NCI-H2081 (cell line): ENCODE measurements around the gene CHRND.
A peak's percentile ranks its signal among the peaks of the same experiment; 100 is the strongest.

Experiments
- DNase-seq, 2 experiments: peaks; one replicate each; lab custom pipeline; 2025; lab: John Stamatoyannopoulos, UW

CHRND gene

DNA sequence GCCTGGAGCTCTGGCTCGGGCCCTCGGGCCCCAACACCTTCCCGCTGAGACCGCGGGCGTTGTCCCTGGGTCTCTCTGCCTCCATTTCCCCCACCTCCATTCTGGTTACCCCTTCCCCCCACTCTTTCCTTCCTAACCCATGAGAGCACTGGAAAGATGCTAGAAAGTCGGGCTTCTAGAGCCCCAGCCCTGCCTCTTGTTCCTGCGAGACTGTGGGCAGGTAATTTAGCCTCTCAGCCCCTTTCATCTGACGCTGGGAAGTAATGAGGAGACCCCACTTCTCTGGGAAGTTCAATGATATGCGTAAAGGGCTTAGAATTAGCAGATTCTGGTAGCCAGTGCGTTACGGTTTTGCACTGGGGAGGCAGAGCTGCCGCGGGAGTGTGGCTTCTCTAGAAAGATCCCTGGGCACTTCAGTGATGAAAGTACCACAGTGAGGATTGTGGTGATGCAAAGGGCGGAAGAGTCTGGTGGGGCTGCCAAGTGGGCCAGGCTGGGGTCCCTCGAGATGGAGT is 22.1 kb upstream of the CHRND start:
- no peak for DNase-seq

DNA sequence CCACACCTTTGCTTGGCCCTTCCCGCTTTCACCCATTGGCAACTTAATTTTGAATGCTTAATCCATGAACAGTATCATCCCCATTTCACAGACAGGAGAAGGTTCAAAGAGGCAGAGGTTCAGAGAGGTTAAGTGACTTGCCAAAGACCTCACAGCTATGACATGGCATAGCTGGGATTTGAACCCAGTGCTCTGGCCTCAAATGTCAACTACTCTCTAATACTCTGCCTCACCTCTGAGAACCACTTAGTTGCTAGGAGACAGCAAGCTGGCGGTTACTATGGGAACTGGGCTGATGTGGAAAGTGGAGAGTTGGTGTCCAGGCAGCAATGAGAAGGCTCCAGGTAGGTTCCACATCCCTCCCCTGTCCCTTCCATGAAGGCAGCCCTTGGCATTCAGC is 21.5 kb upstream of the CHRND start:
- no peak for DNase-seq

DNA sequence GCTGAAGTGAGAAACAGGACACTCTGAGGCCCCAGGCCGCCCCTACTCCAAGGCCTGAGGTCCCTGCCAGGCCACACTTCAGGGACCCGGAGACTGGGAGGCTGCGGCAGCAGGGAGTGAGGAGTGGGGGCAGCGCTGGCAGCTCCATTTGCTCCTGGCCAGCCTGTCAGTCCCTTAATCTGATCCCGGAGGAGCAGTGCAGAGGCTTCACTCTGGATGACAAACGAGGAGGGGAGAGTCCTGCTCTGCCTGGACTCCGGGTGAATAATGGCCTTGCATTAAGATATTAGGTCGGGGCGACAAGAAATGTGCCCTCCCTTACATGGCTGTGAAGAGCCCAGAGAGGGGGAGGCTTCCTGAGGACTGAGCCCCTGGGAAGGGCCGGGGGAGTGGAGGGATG is 20.1 kb upstream of the CHRND start:
- DNase-seq = no peak

DNA sequence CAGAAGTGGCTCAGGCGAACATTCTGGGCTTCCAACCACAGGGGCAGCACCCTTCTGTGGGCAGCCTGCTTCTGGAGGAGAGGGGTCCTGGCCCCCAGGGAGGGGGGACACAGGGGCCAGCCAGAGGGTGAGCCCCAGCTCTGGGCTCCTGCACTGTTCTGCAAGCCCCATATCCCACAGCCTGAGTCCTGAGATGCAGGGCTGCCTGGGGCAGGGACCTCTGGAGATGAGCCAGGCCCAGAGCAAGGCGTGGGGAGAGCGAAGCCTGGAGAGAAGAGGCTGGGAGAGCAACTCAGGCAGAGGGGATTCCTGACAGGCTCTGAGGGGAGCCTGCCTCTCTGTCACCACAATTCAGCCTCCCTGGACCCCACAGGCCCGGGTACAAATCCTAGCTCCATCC is 19.3 kb upstream of the CHRND start:
- DNase-seq = no peak

DNA sequence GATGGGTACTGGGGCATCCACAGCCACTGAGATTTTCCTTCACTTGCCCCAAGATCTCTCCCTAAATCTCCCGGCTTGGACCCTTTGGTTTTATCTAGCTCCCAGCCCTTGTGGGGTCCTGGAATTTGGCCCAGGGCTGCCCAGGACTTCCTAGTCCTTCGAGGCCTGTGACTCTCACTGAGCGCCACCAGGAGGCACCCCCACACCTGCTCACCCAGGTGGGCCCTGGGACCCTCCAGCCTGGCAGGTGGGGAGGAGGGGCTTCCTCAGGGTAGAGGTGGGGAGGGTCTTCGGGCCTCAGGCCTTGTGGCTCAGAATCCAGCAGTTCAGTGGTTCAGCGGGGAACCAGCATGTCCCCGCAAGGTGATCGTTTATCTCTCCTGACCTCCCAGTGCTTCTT is 17.7 kb upstream of the CHRND start:
- DNase-seq = no peak

DNA sequence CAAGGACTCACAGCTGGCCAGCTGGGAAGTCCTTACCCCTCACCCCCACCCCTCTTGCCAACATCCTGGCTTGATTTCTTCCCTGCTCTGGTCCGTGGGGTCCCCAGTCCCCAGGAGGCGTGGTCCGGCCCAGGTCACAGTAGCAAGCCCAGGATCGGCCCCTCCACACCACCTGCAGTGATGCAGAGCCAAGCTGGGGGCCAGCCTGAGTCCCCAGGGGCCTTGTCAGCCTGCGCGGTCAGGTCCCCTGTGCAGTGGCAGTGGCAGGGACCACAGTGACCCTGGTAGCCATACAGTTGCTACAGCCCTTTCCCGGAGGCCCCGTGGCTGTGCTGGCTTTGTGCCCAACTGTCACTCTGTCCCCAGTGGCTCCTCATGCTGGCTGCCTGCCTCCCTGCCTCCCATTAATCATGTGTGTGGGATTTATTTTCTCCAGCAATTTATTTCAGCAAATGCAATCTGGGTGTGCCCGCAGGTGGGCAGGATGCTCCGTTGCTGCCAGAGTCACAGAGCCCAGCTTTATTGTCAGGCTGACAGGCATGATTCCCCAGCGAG is 14.5 kb upstream of the CHRND start:
- peak in 1 of 2 experiments; percentile 18 for DNase-seq

DNA sequence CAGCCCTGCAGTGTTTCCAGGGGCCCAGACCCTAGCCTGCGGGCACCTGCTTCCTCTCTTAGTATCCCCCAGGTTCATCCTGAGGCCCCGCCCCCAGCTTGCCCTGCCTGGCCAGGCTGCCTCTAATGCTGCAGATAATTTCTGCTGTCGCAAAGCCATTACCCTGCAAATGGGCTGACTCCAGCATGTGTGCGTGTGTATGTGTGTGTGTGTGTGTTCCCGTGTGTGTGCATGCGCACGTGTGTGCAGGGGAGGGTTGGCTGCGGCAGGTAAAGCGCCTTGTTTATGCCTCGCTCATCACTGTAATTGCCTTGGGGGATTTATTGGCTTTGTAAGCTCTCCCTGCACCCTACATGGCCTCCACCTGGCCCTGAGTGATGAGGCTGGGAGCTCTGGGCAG is 13.4 kb upstream of the CHRND start:
- DNase-seq = peak in 1 of 2 experiments; percentile 16

DNA sequence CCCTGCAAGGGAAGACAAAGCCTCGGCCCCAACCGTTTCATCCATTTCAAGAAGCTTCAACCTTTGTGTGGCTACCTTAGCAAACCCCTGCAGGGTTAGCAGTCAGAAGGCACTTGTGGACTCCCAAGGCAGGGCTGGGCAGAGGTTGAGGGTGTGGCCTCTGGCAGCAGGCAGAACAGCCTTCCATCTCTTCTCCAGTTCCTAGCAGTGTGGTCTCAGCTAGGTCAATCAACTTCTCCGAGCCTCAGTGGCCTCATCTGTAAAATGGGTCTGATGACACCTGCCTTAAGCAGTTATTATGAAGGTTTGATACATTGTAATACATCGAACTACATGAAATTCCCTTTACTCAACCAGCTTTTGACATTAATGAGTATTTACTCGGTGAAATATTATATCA is 12.6 kb upstream of the CHRND start:
- no peak for DNase-seq

DNA sequence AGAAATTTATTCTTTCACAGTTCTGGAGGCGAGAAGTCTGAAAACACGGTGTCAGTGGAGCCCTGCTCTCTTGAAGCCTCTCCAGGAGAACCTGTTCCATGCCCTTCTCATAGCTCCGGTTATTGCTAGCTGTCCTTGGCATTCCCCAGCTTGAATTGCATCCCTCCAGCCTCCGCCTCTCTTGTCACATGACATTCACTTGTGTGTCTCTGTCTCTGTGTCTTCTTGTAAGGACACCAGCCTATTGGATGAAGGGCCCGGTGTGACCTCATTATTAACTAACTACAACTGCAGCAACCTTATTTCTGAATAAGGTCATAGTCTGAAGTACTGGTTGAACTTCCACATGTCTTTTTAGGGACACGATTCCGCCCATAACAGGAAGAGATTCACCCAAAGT is 10.3 kb upstream of the CHRND start:
- no peak for DNase-seq

DNA sequence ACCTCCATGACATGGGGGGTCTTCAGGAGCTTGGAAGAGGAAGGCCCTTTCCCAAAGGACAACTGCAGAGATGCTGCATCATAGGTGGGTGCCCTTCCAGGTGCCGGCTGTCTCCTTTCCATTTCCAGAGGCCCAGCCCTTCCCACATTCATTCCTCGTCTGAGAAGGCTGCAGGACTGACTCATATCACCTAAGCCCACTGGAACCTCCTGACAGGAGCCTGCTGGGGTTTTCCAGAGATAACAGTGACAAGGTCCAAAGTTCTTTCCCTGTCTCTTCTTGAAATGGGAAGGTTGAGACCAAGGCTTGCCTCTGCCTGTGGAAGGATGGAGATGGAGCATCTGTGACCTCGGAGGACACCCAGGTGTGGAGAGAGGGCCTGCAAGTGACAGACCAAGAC is 9.4 kb upstream of the CHRND start:
- no peak for DNase-seq

DNA sequence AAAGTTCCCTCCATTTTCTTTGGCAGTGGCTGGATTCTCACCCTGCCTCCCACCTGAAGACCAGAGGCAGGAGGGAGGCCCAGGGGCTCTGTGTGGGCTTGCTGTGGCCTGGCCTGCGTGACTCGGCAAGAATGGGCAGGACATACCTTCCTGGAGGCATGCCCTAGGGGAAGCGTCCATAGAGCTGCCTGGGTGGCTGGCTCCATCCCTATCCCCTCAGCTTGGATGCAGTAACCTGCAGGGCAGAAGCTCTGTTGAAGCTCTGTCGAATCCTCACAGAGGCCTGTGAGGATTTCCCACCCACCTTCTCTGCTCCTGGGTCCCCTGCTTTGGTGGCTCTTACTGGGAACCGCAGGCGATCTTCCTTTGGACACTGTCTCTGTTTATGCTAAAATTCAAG is 7.1 kb upstream of the CHRND start:
- DNase-seq = no peak

DNA sequence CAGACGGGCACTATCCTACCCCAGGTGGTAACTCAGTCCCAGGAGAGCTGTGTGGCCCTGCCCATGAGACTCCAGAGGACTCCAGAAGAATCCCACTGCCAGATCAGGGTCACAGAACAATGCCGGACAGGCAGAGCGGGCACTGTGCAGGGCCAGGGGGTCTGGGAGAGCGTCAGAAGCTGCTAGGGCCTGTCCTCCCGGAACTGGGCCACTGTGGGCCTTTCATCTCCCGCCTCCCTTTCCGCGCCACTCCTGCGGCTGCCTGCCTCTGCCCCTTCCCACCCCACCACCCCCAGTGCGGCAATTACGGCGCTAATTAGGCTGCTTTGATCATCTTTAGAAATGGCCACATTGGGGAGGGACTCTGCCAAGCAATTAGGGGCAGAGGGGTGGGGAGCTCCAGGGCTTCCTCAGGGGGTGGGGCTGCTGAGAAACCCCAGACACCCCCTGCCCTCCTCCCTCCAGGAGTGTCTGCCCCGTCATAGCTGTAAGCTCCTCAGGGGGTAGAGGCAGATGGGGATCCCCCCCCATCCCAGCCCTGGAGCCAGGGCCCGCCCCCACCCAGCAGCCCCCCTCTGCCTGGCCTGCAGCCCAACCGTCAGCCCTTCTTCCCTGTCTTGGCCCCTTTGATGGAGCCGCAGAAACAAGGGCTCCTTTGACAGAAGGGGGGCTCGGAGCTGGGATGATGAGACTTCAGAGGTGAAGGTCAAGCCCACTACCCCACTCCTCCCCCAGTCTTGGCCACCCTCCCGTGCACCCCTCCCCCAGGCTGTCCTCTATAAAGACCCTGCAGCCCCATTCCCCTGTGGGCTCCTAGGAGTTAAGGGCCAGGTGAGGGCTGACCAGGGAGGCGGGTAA is 6.2 kb upstream of the CHRND start, which contains the start of gene PRSS56:
Gene PRSS56, plus strand, starts transcription at position 808 of the 858 bp plus-strand sequence. CDS start 211 bp downstream, outside the sequence.
- DNase-seq = no peak

DNA sequence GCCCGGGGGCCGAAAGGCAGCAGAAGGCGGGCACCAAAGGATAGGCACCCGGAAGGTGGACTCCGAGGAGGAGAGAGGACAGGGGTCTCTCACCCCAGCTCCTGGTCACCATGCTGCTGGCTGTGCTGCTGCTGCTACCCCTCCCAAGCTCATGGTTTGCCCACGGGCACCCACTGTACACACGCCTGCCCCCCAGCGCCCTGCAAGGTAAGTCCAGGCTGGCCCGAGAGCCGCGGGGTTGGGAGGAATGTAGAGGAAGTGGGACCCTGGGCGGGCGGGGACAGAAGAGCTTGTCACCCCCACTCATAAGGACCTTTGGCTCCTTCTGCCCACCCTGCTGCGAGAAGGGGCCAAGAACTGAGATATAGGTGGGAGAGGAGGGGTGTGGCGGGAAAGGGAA is 5.5 kb upstream of the CHRND start:
- DNase-seq = no peak

DNA sequence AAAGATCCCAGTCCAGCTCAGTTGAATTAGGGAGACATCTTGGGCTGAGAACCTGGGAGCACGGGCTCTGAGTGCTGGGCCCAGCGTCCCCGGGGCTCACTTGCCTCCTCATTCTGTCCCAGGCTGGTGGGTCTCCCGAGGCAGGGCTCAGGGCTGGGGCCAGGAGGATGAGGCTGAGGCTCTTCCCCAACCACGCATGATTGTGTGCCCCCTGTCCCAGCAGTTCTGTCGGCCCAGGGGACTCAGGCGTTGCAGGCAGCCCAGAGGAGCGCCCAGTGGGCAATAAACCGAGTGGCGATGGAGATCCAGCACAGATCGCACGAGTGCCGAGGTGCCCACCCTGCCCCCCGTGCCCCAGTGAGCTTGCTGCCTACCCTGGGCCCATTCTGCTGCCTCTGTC is 4.9 kb upstream of the CHRND start:
- no peak for DNase-seq

DNA sequence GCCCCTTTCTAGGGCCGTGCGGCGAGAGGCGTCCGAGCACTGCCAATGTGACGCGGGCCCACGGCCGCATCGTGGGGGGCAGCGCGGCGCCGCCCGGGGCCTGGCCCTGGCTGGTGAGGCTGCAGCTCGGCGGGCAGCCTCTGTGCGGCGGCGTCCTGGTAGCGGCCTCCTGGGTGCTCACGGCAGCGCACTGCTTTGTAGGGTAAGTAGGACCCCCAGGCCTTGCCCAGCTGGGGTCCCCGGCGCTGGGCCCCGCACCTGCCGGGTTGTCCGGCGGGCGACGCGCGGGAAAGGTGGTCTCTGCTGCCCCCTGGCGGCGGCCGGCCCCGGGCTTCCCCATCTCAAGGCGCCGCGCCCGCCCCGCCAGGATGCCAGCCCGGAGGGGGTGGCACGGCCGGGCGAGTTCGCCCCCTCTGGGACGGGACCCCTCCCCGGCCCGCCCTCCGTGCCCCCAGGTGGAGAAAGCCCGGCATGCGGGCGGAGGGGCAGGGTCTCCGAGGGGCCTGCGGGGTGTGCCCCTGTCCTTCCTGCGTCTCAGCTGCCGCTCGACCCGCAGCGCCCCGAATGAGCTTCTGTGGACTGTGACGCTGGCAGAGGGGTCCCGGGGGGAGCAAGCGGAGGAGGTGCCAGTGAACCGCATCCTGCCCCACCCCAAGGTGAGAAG is 3.9 kb upstream of the CHRND start:
- peak; percentile 15 to 26 for DNase-seq

DNA sequence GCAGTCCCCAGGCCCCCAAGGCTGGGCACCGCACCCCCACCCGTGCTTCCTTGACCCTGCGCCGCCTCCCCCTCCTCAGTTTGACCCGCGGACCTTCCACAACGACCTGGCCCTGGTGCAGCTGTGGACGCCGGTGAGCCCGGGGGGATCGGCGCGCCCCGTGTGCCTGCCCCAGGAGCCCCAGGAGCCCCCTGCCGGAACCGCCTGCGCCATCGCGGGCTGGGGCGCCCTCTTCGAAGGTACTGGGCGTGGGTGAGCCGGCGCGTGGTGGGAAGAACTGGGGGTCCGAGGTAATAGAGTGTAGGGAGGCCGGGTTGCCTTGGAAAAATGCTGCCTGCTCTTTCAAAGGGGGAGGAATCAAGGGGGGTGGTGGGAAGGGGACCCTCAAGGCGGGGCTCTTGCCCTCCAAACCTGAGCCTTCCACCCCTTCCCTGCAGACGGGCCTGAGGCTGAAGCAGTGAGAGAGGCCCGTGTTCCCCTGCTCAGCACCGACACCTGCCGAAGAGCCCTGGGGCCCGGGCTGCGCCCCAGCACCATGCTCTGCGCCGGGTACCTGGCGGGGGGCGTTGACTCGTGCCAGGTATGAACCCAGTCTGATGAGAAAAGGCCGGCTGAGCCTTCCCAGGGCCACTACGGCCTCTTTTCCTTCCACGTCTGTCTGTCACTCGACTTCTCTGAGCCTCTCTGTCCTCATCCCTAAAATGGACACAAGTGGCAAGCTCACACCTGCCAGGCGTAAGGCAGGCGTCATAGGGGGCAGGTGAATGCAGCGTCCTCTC is 3.1 kb upstream of the CHRND start:
- DNase-seq = no peak

DNA sequence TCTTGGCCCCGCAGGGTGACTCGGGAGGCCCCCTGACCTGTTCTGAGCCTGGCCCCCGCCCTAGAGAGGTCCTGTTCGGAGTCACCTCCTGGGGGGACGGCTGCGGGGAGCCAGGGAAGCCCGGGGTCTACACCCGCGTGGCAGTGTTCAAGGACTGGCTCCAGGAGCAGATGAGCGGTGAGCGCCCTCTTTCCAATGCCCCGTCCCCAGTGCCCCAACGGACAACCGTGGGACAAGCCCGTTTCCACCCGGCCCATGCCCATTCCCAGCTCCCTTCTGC is 2.6 kb upstream of the CHRND start:
- no peak for DNase-seq

DNA sequence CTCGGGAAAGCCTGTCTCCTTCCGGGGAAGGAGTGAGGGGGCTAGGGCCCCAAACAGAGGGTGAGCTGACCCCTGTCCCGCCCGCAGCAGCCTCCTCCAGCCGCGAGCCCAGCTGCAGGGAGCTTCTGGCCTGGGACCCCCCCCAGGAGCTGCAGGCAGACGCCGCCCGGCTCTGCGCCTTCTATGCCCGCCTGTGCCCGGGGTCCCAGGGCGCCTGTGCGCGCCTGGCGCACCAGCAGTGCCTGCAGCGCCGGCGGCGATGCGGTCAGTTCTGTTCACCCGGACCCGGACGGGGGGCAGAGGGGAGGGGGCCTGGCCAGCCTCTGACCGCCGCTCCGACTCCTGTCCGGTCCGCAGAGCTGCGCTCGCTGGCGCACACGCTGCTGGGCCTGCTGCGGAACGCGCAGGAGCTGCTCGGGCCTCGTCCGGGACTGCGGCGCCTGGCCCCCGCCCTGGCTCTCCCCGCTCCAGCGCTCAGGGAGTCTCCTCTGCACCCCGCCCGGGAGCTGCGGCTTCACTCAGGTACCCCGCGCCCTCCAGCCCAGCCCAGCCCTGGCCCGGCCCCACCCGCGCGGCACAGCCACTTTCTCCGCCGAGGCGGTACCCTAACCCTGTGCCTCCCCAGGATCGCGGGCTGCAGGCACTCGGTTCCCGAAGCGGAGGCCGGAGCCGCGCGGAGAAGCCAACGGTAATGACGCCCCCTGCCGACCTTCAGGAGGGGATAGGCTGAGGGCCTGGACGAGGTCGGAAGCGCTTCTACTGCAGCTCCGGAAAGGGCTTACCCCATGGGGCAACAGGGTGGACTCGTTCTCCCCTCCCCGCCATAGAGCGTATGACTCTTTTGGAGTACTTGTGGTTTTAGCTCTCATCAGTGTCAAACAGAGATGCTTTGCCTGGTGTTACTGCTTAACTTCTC is 2.0 kb upstream of the CHRND start:
- peak in 1 of 2 experiments; percentile 11 for DNase-seq

DNA sequence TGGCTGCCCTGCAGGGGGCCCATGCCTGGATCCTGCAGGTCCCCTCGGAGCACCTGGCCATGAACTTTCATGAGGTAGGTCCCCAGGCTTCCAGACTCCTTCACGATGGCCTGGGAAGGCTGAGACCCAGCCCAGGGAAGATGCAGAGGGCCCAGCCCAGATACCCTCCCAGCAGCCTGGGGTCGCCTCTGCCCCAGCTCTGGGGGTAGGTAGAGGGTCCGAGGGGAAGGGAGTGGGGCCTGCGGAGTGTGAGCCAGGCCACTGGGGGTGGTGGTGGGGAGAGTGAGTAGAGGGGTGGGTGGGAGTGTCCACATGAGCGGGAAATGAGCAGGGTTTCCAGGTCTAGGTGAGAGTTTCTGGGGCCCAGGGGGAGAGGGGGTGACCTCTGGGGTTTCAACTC is 1.2 kb upstream of the CHRND start:
- DNase-seq = no peak

DNA sequence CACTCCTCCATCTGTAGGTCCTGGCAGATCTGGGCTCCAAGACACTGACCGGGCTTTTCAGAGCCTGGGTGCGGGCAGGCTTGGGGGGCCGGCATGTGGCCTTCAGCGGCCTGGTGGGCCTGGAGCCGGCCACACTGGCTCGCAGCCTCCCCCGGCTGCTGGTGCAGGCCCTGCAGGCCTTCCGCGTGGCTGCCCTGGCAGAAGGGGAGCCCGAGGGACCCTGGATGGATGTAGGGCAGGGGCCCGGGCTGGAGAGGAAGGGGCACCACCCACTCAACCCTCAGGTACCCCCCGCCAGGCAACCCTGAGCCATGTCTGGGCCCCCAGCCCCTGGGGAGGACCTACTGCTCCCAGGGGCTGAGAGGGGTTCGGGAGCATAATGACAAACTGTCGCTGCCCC is 761 bp upstream of the CHRND start:
- DNase-seq = no peak

DNA sequence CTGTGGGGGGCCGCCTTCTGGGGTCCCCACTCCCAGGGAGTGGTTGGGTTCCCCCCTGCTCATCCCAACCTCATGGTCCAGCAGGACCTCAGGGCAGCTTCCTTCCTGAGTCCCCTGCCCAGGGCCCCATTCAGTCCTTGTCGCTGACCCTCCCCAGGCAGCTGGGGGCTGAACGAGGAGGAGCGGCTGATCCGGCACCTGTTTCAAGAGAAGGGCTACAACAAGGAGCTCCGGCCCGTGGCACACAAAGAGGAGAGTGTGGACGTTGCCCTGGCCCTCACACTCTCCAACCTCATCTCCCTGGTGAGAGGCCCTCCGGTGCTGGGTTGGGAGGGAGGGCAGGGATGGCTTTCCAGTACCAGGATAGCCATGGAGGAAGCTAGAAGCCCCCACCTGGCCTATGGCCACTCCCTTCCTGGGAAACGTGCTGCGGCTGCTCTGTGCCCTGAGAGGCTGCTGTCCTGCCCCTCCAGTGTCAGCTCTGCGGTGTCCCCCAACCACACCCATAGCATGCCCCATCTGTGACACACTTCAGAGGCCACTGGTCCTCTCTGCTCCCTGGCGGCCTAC is 497 bp downstream of the CHRND start:
- no peak for DNase-seq
